Measurements from ENCODE around the gene ACTRT1. TPM values are rescaled to one million over a fixed set of nuclear protein-coding genes. Genes with fewer than 3 reads are reported as not detected.

The ACTRT1 gene
- total RNA-seq = not detected

DNA sequence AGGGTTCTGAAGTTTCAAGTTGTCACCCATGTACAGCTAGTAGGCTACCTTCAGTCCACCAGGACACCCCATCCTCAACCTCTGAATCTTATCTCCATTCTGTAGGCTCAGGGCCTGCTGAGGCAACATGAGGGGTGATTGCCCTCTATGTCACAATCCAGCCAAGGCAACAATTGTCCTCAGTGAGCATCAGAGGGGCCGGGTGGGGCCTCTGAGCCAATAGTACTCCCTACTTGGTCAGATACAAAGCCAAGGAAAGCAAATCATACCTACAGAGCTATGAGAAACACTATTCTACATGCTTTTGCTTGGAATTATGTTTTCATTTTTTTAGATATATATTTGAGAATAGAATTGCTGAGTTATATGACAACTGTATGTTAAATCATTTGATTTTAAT, at the start of gene ACTRT1:
Gene ACTRT1, minus strand, starts transcription at position 101 of the 400 bp plus-strand sequence. CDS start 197 bp downstream, outside the sequence.
- H3K36me3 Mint-ChIP-seq = no peaks in the 10 kb centered on the region
- no peak within 1 kb of the TSS for H3K4me3 Mint-ChIP-seq
- H3K27ac Mint-ChIP-seq = no peak within 1 kb of the TSS
- ChIA-PET CTCF (no interaction called here), POLR2A (no interaction called here)
- no peaks in the 10 kb centered on the region for H3K27me3 Mint-ChIP-seq
- intact Hi-C loops (cut with micrococcal nuclease) = no loop called here
- H3K4me1 Mint-ChIP-seq (ENCODE audit: low read depth) = no peaks in the 10 kb centered on the region
- DNase-seq = no peak
- no peaks in the 10 kb centered on the region for H3K9me3 Mint-ChIP-seq

DNA sequence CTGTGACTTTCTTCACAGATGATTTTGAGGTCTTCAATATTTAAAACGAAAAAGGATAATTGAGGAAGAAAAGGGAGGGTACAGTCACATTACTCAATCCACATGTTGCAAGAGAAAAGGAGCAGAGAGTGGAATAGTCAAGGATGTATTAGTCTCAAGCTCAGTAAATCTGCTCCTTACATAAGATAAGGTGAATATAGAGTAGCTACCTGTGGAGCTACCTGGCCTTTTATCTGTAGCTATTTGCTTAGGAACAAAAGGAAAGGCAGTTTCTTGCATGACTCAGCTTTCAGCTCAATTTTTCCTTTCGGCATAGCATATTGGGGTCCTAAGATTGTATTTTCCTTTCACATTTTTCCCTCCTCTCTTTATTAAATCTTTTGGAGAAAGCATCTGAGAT, 26.3 kb upstream of the ACTRT1 start:
- Mint-ChIP-seq H3K9me3 (no peaks in the 10 kb centered on the region), H3K4me1 (ENCODE audit: low read depth) (no peaks in the 10 kb centered on the region), H3K27ac (no peak overlapping the region), H3K36me3 (no peaks in the 10 kb centered on the region), H3K27me3 (no peaks in the 10 kb centered on the region), H3K4me3 (no peak overlapping the region)
- POLR2A ChIA-PET = no interaction called here
- CTCF ChIA-PET = no interaction called here
- no peak for DNase-seq
- intact Hi-C loops (cut with micrococcal nuclease) = no loop called here

DNA sequence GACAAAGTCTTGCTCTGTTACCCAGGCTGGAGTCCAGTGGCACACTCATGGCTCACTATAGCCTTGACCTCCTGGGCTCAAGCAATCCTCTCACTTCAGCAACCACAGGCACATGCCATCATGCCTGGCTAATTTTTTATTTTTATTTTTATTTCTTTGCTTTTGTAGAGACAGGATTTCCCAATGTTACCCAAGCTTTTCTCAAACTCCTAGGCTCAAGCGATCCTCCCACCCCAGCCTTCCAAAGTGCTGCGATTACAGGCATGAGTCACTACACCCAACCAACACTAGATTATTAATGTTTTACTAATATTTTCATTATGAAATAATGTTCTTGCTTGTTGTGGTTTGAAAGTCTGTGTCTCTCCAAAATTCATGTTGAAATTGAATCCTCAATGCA, 5.2 kb upstream of the ACTRT1 start:
- H3K9me3 Mint-ChIP-seq = no peaks in the 10 kb centered on the region
- H3K4me1 Mint-ChIP-seq (ENCODE audit: low read depth) = no peaks in the 10 kb centered on the region
- ChIA-PET POLR2A (no interaction called here), CTCF (no interaction called here)
- no peak for DNase-seq
- intact Hi-C loops (cut with micrococcal nuclease) = no loop called here
- H3K27ac Mint-ChIP-seq = no peak overlapping the region
- H3K36me3 Mint-ChIP-seq = no peaks in the 10 kb centered on the region
- no peaks in the 10 kb centered on the region for H3K27me3 Mint-ChIP-seq
- no peak overlapping the region for H3K4me3 Mint-ChIP-seq

DNA sequence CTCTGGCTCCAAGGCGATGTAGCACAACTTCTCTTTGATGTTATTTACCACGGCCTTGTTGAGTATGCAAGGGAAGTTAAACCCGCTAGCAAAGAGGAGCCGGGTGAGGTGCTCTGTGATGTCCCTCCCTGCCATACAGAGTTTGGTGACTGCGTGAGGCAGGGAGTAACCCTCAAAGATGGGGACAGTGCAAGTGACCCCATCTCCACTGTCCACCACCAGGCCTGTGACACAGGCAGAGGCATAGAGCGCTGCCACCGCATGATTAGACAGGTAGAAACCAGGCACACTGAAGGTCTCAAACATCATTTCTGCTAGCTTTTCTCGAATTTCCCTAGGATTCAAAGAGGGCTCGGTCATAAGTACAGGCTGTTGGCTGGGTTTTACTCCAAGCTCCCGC, 677 bp downstream of the ACTRT1 start:
- no peaks in the 10 kb centered on the region for H3K27me3 Mint-ChIP-seq
- no peak overlapping the region for H3K4me3 Mint-ChIP-seq
- no peaks in the 10 kb centered on the region for H3K4me1 Mint-ChIP-seq (ENCODE audit: low read depth)
- no peaks in the 10 kb centered on the region for H3K9me3 Mint-ChIP-seq
- CTCF ChIA-PET = interaction anchor here (0.6 kb wide), 1 partner anchor 775 kb away, joined by 3 read pairs; no protein-coding TSS in a partner anchor
- H3K27ac Mint-ChIP-seq = no peak overlapping the region
- no peaks in the 10 kb centered on the region for H3K36me3 Mint-ChIP-seq
- POLR2A ChIA-PET = no interaction called here
- no peak for DNase-seq
- intact Hi-C loops (cut with micrococcal nuclease) = no loop called here

DNA sequence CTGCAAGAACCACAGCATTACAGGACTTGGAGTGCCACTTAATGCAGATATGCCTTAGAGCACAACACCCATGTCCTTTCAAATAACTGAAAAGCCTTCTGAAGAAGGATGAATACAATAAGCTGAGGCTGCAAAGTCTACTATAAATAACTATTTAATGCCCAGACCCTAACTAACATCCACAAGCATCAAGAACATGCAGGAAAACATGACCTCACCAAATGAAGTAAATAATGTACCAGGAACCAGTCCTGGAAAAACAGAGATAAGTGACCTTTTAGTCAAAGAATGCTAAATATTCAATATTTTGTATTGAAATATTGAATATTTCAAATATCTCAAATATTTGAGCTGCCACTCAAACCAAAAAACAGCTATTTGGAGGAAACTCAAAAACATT, 16.9 kb downstream of the ACTRT1 start:
- Mint-ChIP-seq H3K27ac (no peak overlapping the region), H3K27me3 (no peaks in the 10 kb centered on the region), H3K36me3 (no peaks in the 10 kb centered on the region), H3K4me3 (no peak overlapping the region), H3K4me1 (ENCODE audit: low read depth) (no peaks in the 10 kb centered on the region), H3K9me3 (no peaks in the 10 kb centered on the region)
- ChIA-PET POLR2A (no interaction called here), CTCF (no interaction called here)
- intact Hi-C loops (cut with micrococcal nuclease) = no loop called here
- no peak for DNase-seq

- H3K9me3 Mint-ChIP-seq = no peaks in the 10 kb centered on the region
- H3K27ac Mint-ChIP-seq = no peak overlapping the region
- H3K36me3 Mint-ChIP-seq = no peaks in the 10 kb centered on the region
- H3K4me3 Mint-ChIP-seq = no peak overlapping the region
- DNase-seq = no peak
- CTCF ChIA-PET = no interaction called here
- H3K4me1 Mint-ChIP-seq (ENCODE audit: low read depth) = no peaks in the 10 kb centered on the region
- intact Hi-C loops (cut with micrococcal nuclease) = no loop called here
- POLR2A ChIA-PET = no interaction called here
- H3K27me3 Mint-ChIP-seq = no peaks in the 10 kb centered on the region
Observed at GRCh38 chrX:128021566-128021965, 30.6 kb downstream of the ACTRT1 start.

GRCh38 chrX:128020701-128021100, 31.5 kb downstream of the ACTRT1 start:
- intact Hi-C loops (cut with micrococcal nuclease) = no loop called here
- Mint-ChIP-seq H3K36me3 (no peaks in the 10 kb centered on the region), H3K27me3 (no peaks in the 10 kb centered on the region), H3K27ac (no peak overlapping the region), H3K9me3 (no peaks in the 10 kb centered on the region), H3K4me1 (ENCODE audit: low read depth) (no peaks in the 10 kb centered on the region), H3K4me3 (no peak overlapping the region)
- ChIA-PET POLR2A (no interaction called here), CTCF (no interaction called here)
- DNase-seq = no peak

DNA sequence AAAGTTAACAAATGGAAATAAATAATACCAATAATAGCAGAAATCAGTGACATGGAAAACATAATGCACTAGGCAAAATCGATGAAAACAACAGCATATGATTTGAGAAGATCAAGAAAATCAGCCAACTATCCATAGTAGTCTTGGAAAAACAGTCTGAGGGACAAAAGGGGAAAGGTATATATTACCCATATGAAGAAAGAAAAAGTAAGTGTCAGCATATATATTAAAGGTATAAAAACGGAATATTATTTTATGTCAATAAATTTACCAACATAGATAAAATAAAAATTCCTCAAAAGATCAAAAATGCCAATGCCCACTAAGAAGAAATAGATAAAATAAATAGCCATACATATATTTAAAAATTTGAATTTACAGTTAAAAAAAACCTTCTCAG, 33.0 kb downstream of the ACTRT1 start:
- Mint-ChIP-seq H3K36me3 (no peaks in the 10 kb centered on the region), H3K27ac (no peak overlapping the region), H3K4me1 (ENCODE audit: low read depth) (no peaks in the 10 kb centered on the region), H3K27me3 (no peaks in the 10 kb centered on the region), H3K9me3 (peaks cover 3% of the 10 kb centered on the region), H3K4me3 (no peak overlapping the region)
- ChIA-PET CTCF (no interaction called here), POLR2A (no interaction called here)
- DNase-seq = no peak
- intact Hi-C loops (cut with micrococcal nuclease) = no loop called here

- POLR2A ChIA-PET = no interaction called here
Observed at GRCh38 chrX:128012015-128012414, 40.2 kb downstream of the ACTRT1 start.

DNA sequence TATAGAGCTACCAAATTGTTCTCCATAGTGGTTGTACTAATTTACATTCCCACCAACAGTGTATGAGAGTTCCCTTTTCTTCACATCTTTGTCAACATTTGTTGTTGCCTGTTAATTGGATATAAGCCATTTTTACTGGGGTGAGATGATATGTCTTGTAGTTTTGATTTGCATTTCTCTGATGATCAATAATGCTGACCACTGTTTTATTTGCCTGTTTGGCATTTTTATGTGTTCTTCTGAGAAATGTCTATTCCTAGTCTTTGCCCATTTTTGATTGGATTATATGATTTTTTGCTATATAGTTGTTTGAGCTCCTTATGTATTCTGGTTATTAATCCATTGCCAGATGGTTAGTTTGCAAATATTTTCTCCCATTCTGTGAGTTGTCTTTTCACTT, 44.3 kb downstream of the ACTRT1 start:
- H3K9me3 Mint-ChIP-seq = no peaks in the 10 kb centered on the region
- H3K4me1 Mint-ChIP-seq (ENCODE audit: low read depth) = no peaks in the 10 kb centered on the region
- intact Hi-C loops (cut with micrococcal nuclease) = no loop called here
- H3K27ac Mint-ChIP-seq = no peak overlapping the region
- ChIA-PET CTCF (no interaction called here), POLR2A (no interaction called here)
- no peak overlapping the region for H3K4me3 Mint-ChIP-seq
- H3K36me3 Mint-ChIP-seq = no peaks in the 10 kb centered on the region
- H3K27me3 Mint-ChIP-seq = no peaks in the 10 kb centered on the region
- no peak for DNase-seq

More at GRCh38 chrX:128012015-128012414, 40.2 kb downstream of the ACTRT1 start:
- no peaks in the 10 kb centered on the region for H3K36me3 Mint-ChIP-seq
- no peaks in the 10 kb centered on the region for H3K4me1 Mint-ChIP-seq (ENCODE audit: low read depth)
- no peaks in the 10 kb centered on the region for H3K27me3 Mint-ChIP-seq
- peaks cover 3% of the 10 kb centered on the region for H3K9me3 Mint-ChIP-seq
- DNase-seq = no peak
- intact Hi-C loops (cut with micrococcal nuclease) = no loop called here
- H3K4me3 Mint-ChIP-seq = no peak overlapping the region
- CTCF ChIA-PET = no interaction called here
- no peak overlapping the region for H3K27ac Mint-ChIP-seq

All from activated CD4-positive, alpha-beta memory T cell treated with anti-CD3 and anti-CD28 coated beads for 36 hours (primary cell).